NCI-H2196 (cell line): Measurements from ENCODE around the gene IRAK2.
A peak's percentile ranks its signal among the peaks of the same experiment; 100 is the strongest.
"Not testable (repeated sequence)": the region's sequence is repeated elsewhere in the genome, so short reads cannot be mapped to it uniquely, and the experiment has no call there.

Experiments
- DNase-seq: peaks from one replicate; lab custom pipeline; 2025; ENCODE audit not compliant: unreplicated experiment; lab: John Stamatoyannopoulos, UW

Gene IRAK2, protein sequence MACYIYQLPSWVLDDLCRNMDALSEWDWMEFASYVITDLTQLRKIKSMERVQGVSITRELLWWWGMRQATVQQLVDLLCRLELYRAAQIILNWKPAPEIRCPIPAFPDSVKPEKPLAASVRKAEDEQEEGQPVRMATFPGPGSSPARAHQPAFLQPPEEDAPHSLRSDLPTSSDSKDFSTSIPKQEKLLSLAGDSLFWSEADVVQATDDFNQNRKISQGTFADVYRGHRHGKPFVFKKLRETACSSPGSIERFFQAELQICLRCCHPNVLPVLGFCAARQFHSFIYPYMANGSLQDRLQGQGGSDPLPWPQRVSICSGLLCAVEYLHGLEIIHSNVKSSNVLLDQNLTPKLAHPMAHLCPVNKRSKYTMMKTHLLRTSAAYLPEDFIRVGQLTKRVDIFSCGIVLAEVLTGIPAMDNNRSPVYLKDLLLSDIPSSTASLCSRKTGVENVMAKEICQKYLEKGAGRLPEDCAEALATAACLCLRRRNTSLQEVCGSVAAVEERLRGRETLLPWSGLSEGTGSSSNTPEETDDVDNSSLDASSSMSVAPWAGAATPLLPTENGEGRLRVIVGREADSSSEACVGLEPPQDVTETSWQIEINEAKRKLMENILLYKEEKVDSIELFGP

GRCh38 chr3:10164546-10165393 lies at the start of gene IRAK2:
Gene IRAK2 (plus strand): TSS chr3:10164919. CDS start chr3:10164955, 36 bp downstream.
- DNase-seq = peak; percentile 34

DNA sequence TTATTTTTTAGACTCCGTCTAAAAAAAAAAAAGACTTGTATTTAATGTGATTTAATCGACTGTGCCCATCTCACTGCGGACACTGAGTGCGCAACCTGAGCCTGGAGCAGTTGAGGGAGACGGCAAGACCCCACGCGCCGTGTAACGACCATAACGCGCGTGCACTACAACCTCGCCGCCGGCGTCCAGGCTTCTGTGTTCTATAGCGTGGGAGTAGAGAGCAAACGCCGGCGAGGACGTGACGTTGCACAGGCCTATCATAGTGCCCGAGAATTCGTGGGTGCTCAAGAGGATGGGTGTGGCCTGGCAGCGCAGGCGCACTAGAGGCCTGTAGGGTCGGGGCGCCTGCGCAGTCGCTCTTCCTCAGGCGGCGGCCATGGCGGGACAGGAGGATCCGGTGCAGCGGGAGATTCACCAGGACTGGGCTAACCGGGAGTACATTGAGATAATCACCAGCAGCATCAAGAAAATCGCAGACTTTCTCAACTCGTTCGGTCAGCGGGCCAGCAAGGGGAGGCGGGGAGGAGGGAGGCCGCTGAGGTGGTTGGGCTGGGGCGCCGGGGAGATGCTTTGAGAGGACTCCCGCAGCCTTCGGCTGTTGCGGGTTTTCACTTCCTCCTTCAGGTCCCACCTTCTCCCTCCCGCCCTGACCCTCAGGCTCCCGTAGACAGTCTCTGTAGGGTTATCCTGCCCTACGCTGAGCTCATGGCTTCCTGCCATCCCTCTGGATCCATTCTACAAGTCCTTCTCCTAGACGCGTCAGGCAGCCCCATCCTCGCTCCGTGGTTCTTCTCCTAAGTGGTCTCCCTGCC lies 49.2 kb upstream of the IRAK2 start, which contains the start of gene BRK1:
Gene BRK1 (plus strand): TSS at position 350 of the 812 bp plus-strand sequence. CDS start 27 bp downstream, at position 377.
- peak; percentile 81 for DNase-seq

- no peak for DNase-seq
Observed at GRCh38 chr3:10116138-10116460, 48.6 kb upstream of the IRAK2 start.

- no peak for DNase-seq
Observed at GRCh38 chr3:10116928-10117327, 47.8 kb upstream of the IRAK2 start.

GRCh38 chr3:10119376-10119775 lies 45.3 kb upstream of the IRAK2 start:
- DNase-seq = no peak

- DNase-seq = no peak
Observed at GRCh38 chr3:10121064-10121463, 43.7 kb upstream of the IRAK2 start.

- no peak for DNase-seq
Observed at GRCh38 chr3:10122724-10123123, 42.0 kb upstream of the IRAK2 start.

DNA sequence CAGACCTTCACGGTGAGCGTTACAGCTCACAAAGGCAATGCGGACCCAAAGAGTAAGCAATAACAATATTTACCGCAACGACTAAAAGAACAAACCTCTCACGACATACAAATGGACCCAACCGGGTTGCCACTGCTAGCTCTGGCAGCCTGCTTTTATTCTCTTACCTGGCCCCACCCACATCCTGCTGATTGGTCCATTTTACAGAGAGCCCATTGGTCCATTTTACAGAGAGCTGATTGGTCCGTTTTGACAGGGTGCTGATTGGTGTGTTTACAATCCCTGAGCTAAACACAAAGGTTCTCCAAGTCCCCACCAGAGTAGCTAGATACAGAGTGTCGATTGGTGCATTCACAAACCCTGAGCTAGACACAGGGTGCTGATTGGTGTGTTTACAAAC lies 28.8 kb upstream of the IRAK2 start:
- not testable (repeated sequence) for DNase-seq

DNA sequence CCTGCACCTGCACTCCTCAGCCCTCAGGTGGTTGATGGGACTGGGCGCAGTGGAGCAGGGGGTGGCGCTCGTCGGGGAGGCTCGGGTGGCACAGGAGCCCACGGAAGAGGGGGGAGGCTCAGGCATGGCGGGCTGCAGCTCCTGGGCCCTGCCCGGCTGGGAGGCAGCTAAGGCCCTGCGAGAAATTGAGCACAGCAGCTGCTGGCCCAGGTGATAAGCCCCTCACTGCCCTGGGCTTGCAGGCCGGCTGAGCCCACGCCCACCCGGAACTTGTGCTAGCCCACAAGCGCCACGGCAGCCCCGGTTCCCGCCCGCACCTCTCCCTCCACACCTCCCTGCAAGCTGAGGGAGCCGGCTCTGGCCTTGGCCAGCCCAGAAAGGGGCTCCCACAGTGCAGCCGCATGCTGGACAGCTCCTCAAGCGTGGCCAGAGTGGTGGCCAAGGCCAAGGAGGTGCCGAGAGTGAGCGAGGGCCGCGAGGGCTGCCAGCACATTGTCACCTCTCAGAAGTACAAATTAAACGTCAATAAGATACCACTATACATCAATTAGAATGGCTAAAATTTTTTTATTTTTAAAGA lies 28.2 kb upstream of the IRAK2 start:
- no peak for DNase-seq

- DNase-seq = no peak
Observed at GRCh38 chr3:10137178-10137577, 27.5 kb upstream of the IRAK2 start.

DNA sequence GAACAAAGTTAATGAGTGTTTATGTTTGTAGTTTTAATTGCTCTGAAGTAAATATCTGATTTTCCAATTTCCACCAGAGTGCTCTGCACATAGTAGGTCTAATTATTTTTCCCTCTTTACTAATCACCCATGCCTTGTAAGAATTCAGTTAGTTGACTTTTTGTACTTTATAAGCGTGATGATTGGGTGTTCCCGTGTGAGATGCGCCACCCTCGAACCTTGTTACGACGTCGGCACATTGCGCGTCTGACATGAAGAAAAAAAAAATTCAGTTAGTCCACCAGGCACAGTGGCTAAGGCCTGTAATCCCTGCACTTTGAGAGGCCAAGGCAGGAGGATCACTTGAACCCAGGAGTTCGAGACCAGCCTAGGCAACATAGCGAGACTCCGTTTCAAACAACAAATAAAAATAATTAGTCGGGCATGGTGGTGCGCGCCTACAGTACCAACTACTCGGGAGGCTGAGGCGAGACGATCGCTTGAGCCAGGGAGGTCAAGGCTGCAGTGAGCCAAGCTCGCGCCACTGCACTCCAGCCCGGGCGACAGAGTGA lies 23.6 kb upstream of the IRAK2 start:
- DNase-seq = no peak

GRCh38 chr3:10142707-10143560 lies 21.8 kb upstream of the IRAK2 start:
- no peak for DNase-seq

GRCh38 chr3:10145685-10146084 lies 19.0 kb upstream of the IRAK2 start:
- no peak for DNase-seq

GRCh38 chr3:10149226-10149625 lies 15.5 kb upstream of the IRAK2 start:
- no peak for DNase-seq

GRCh38 chr3:10150987-10151386 lies 13.7 kb upstream of the IRAK2 start:
- DNase-seq = no peak

DNA sequence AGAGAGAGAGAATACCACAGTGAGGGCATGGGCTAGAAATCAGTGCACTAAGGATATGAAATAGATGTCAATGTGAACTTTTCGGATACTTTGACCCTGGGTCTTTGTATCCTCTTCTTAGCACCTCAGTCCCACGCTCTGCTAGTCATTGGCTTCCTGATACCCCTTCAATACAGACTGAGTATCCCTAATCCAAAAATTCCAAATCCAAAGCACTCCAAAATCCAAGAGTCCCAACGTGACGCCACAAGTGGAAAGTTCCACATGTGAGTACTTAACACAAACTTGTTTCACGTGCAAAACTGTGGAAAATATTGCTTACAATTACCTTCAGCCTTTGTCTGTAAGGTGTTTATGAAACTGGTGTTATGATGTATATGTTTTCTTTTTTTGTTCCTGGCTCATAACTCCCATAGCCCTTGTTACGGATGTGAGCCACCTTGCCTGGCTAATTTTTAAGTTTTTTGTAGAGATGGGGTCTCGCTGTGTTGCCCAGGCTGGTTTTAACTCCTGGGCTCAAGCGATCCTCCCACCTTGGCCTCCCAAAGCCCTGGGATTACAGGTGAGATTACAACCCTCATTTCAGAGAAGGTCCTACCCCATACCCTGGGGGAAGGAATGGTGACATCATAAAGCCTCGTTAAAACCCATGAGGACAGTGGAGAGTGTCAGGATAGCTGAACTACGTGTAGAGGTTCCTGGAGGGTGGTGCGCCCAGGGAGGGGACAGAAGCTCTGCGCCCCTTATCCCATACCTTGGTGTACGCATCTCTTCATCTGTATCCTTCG lies 10.2 kb upstream of the IRAK2 start:
- DNase-seq = no peak

DNA sequence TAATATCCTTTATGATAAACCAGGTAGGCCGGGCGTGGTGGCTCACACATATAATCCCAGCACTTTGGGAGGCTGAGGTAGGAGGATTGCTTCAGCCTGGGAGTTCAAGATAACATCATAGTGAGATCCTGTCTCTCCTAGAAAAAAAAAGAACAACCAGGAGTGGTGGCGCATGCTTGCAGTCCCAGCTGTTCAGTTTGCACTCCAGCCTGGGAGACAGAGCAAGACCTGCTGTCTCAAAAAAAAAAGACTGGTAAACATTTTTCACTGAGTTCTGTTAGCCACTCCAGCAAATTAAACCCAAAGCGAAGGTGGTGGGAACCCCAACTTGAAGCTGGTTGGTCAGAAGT lies 9.6 kb upstream of the IRAK2 start:
- DNase-seq = no peak

GRCh38 chr3:10155658-10156057 lies 9.1 kb upstream of the IRAK2 start:
- DNase-seq = no peak

- DNase-seq = no peak
Observed at GRCh38 chr3:10157031-10157430, 7.7 kb upstream of the IRAK2 start.
